K562 (cell line): ENCODE data around the gene DYNLT2. TPM values are rescaled to one million over a fixed set of nuclear protein-coding genes. Genes with fewer than 3 reads are reported as not detected.

ENCODE experiments used
- BACH1 ChIP-seq: fragments of 200-800 bp; sonication (Bioruptor generic); IDR thresholded peaks from 2 replicates; pipeline ENCODE4 v1.6.1; 2016; ENCODE audit warnings: missing genetic modification characterization, missing compliant biosample characterization
- CHD1 ChIP-seq: fragments of 200-600 bp; sonication (generic); IDR thresholded peaks from one replicate; pipeline ENCODE4 v1.6.1; 2012; ENCODE audit warnings: mild to moderate bottlenecking, moderate library complexity, low read length, inconsistent platforms
- EP300 ChIP-seq: IDR thresholded peaks from 2 replicates; pipeline ENCODE4 v1.6.1; 2012; ENCODE audit warnings: low read length, improper control_type of control experiment
- FUS ChIP-seq: fragments of 200-400 bp; formaldehyde crosslinking; optimal IDR thresholded peaks from 2 replicates; pipeline ENCODE3; 2017; ENCODE audit warnings: low read depth, low read length
- GATAD2B ChIP-seq: fragments of 450-650 bp; IDR thresholded peaks from 2 replicates; pipeline ENCODE4 v1.6.1; 2017; ENCODE audit warnings: mild to moderate bottlenecking, borderline replicate concordance
- HNRNPUL1 ChIP-seq: fragments of 200-400 bp; formaldehyde crosslinking; IDR thresholded peaks from 2 replicates; pipeline ENCODE4 v1.6.1; 2017; ENCODE audit warnings: low read length
- NFYB ChIP-seq: IDR thresholded peaks from 2 replicates; pipeline ENCODE4 v1.6.1; 2011; ENCODE audit warnings: mild to moderate bottlenecking, moderate library complexity; ENCODE audit not compliant: insufficient read length; ENCODE audit errors: extremely low read depth
- NR4A1 ChIP-seq, 2 experiments: fragments of 250-450 bp in 1 of 2; fragments of 450-650 bp in 1 of 2; sonication (Bioruptor Pico) in 1 of 2; IDR thresholded peaks; 2 replicates each; pipeline versions ENCODE4 v1.4.0 to v1.6.1; 2016 to 2020; ENCODE audit warnings: mild to moderate bottlenecking in 2 of 2, missing compliant biosample characterization in 1 of 2, missing genetic modification characterization in 1 of 2, moderate library complexity in 1 of 2
- SLC30A9 ChIP-seq: fragments of 250-450 bp; sonication (Bioruptor Pico); IDR thresholded peaks from 2 replicates; pipeline ENCODE4 v1.8.0; 2022; ENCODE audit warnings: mild to moderate bottlenecking, moderate library complexity
- SOX6 ChIP-seq: fragments of 450-650 bp; IDR thresholded peaks from 2 replicates; pipeline ENCODE4 v1.6.1; 2014; ENCODE audit warnings: mild to moderate bottlenecking
- ZNF551 ChIP-seq: fragments of 250-450 bp; sonication (Bioruptor Pico); IDR thresholded peaks from 2 replicates; pipeline ENCODE4 v1.5.0; 2021; ENCODE audit warnings: mild to moderate bottlenecking, moderate library complexity
- ZNF589 ChIP-seq: fragments of 200-800 bp; sonication (Bioruptor generic); IDR thresholded peaks from 2 replicates; pipeline ENCODE4 v1.6.1; 2016; ENCODE audit warnings: low read depth, missing genetic modification characterization, missing compliant biosample characterization
- polyA plus RNA-seq, 8 experiments: library from polyadenylated mRNA; depleted of rRNA in 4 of 8; stranded (reverse) in 5 of 8; unstranded in 3 of 8; fragments of >200 nt; fragmentation: Nextera tagmentation in 2 of 8; fragmentation: Illumina TruSeq in 1 of 8; extraction: Ambion mirVana in 2 of 8; extraction: Trizol in 1 of 8; gene quantifications; 2 replicates each; pipeline versions ENCODE4 v1.2.1 to v1.2.3, GENCODE V29; 2011 to 2014; ENCODE audit warnings: inconsistent platforms in 1 of 8, missing spikeins in 1 of 8
- total RNA-seq, 7 experiments: library from RNA; depleted of rRNA in 6 of 7; stranded (reverse); fragments of >200 nt in 6 of 7; fragmentation: Illumina TruSeq in 2 of 7; extraction: Trizol in 2 of 7; gene quantifications; 2 replicates each; pipeline versions ENCODE4 v1.2.1 to v1.2.3, GENCODE V29; 2011 to 2021; ENCODE audit warnings: low replicate concordance in 1 of 7
- TF ChIP-seq, protein P1 (sequence below): fragments of 450-650 bp; conservative IDR thresholded peaks from 2 replicates; pipeline ENCODE4 v1.6.1; 2016; ENCODE audit warnings: missing genetic modification characterization, low read depth, mild to moderate bottlenecking, control low read depth, missing compliant biosample characterization
- TF ChIP-seq, protein P2 (sequence below): sonication (generic); formaldehyde crosslinking; IDR thresholded peaks from 2 replicates; pipeline ENCODE4 v1.8.0; 2022; ENCODE audit warnings: missing genetic modification reagents, mild to moderate bottlenecking, borderline replicate concordance
- TF ChIP-seq, protein P3 (sequence below): sonication (generic); formaldehyde crosslinking; IDR thresholded peaks from 2 replicates; pipeline ENCODE4 v1.8.1; 2023; ENCODE audit warnings: missing genetic modification reagents, mild to moderate bottlenecking, borderline replicate concordance
- TF ChIP-seq, protein P4 (sequence below): fragments of 250-450 bp; sonication (Bioruptor Pico); IDR thresholded peaks from 2 replicates; pipeline ENCODE4 v1.4.0; 2020; ENCODE audit warnings: mild to moderate bottlenecking

DYNLT2 gene
- total and polyA plus RNA-seq, 9 of the 15 experiments (the other 6 are each of a cell fraction or from before 2014, with no cell fraction given): 2.0 to 12.8 (median 6.3) TPM

DNA sequence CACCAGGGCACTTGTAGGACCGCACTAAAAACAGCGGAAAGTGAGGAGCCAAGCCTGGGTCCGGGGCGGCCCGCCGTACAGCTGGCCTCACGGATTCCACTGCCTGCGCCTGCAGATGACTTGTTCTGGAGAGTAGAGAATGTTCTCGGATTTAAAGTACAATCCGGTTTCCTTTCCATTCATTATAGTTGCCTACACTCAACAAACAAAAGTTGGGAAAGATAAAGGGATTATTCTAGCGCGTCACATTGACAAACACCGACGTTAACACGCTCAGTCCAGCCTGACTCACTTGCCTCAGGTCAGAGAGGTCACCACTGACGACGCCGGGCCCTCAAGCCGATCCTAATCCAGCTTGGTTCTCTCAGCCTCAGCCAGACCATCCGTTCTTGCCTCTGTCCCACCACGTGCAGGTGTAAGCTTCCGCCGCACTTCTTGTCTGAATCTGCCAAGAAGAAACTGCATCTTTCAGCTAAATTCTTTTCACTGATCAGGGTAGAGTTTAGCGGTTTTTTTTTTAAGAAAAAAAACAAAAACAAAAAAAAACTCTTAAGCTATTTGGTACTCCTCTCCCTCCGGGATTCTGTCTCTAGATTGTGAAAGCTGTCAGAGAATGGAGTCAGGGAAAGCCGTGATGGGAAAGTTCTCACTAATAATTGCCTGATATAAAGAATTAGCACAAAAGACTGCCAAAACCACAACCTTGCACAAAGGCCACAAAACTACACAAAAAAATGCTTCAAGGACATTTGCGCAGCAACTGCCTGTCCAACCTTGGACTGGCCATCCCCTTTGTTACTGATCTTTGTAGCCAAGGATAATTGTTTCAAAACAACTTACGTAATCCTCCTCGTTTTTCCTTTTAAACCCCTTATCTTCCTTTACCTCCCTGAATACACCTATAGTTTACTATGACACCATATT, 26.0 kb downstream of the DYNLT2 start (continued):
- TF ChIP-seq, protein P1, sequence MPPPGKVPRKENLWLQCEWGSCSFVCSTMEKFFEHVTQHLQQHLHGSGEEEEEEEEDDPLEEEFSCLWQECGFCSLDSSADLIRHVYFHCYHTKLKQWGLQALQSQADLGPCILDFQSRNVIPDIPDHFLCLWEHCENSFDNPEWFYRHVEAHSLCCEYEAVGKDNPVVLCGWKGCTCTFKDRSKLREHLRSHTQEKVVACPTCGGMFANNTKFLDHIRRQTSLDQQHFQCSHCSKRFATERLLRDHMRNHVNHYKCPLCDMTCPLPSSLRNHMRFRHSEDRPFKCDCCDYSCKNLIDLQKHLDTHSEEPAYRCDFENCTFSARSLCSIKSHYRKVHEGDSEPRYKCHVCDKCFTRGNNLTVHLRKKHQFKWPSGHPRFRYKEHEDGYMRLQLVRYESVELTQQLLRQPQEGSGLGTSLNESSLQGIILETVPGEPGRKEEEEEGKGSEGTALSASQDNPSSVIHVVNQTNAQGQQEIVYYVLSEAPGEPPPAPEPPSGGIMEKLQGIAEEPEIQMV (tag): no peak
- TF ChIP-seq, protein P2, sequence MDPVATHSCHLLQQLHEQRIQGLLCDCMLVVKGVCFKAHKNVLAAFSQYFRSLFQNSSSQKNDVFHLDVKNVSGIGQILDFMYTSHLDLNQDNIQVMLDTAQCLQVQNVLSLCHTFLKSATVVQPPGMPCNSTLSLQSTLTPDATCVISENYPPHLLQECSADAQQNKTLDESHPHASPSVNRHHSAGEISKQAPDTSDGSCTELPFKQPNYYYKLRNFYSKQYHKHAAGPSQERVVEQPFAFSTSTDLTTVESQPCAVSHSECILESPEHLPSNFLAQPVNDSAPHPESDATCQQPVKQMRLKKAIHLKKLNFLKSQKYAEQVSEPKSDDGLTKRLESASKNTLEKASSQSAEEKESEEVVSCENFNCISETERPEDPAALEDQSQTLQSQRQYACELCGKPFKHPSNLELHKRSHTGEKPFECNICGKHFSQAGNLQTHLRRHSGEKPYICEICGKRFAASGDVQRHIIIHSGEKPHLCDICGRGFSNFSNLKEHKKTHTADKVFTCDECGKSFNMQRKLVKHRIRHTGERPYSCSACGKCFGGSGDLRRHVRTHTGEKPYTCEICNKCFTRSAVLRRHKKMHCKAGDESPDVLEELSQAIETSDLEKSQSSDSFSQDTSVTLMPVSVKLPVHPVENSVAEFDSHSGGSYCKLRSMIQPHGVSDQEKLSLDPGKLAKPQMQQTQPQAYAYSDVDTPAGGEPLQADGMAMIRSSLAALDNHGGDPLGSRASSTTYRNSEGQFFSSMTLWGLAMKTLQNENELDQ (CRISPR knock-in tag): no peak
- TF ChIP-seq SLC30A9 (CRISPR knock-in tag): no peak
- TF ChIP-seq SOX6: peak; percentile 82
- TF ChIP-seq GATAD2B: no peak
- no peak for TF ChIP-seq ZNF589 (CRISPR knock-in tag)
- TF ChIP-seq NR4A1 (CRISPR knock-in tag; IDR thresholded peaks at IDR 0.05): no peak
- no peak for TF ChIP-seq NR4A1 (tag; IDR thresholded peaks at IDR 0.05)
- no peak for TF ChIP-seq ZNF551 (CRISPR knock-in tag)
- no peak for TF ChIP-seq FUS
- no peak for TF ChIP-seq NFYB
- TF ChIP-seq, protein P3, sequence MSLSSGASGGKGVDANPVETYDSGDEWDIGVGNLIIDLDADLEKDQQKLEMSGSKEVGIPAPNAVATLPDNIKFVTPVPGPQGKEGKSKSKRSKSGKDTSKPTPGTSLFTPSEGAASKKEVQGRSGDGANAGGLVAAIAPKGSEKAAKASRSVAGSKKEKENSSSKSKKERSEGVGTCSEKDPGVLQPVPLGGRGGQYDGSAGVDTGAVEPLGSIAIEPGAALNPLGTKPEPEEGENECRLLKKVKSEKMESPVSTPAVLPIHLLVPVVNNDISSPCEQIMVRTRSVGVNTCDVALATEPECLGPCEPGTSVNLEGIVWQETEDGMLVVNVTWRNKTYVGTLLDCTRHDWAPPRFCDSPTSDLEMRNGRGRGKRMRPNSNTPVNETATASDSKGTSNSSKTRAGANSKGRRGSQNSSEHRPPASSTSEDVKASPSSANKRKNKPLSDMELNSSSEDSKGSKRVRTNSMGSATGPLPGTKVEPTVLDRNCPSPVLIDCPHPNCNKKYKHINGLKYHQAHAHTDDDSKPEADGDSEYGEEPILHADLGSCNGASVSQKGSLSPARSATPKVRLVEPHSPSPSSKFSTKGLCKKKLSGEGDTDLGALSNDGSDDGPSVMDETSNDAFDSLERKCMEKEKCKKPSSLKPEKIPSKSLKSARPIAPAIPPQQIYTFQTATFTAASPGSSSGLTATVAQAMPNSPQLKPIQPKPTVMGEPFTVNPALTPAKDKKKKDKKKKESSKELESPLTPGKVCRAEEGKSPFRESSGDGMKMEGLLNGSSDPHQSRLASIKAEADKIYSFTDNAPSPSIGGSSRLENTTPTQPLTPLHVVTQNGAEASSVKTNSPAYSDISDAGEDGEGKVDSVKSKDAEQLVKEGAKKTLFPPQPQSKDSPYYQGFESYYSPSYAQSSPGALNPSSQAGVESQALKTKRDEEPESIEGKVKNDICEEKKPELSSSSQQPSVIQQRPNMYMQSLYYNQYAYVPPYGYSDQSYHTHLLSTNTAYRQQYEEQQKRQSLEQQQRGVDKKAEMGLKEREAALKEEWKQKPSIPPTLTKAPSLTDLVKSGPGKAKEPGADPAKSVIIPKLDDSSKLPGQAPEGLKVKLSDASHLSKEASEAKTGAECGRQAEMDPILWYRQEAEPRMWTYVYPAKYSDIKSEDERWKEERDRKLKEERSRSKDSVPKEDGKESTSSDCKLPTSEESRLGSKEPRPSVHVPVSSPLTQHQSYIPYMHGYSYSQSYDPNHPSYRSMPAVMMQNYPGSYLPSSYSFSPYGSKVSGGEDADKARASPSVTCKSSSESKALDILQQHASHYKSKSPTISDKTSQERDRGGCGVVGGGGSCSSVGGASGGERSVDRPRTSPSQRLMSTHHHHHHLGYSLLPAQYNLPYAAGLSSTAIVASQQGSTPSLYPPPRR (CRISPR knock-in tag): no peak
- no peak for TF ChIP-seq BACH1 (tag)
- TF ChIP-seq EP300: peak; percentile 38; the same call in 1 of the 2 replicates
- no peak for TF ChIP-seq CHD1
- TF ChIP-seq HNRNPUL1: no peak
- TF ChIP-seq, protein P4, sequence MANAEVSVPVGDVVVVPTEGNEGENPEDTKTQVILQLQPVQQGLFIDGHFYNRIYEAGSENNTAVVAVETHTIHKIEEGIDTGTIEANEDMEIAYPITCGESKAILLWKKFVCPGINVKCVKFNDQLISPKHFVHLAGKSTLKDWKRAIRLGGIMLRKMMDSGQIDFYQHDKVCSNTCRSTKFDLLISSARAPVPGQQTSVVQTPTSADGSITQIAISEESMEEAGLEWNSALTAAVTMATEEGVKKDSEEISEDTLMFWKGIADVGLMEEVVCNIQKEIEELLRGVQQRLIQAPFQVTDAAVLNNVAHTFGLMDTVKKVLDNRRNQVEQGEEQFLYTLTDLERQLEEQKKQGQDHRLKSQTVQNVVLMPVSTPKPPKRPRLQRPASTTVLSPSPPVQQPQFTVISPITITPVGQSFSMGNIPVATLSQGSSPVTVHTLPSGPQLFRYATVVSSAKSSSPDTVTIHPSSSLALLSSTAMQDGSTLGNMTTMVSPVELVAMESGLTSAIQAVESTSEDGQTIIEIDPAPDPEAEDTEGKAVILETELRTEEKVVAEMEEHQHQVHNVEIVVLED: no peak
